HG03097 (cell line): ENCODE measurements around the gene MLPH.
A peak's percentile ranks its signal among the peaks of the same experiment; 100 is the strongest.

Source experiments
- ATAC-seq: cut with Tn5 transposase; IDR thresholded peaks from one replicate; pipeline ENCODE4 v1.9.1; 2021; ENCODE audit not compliant: unreplicated experiment, low FRiP score

Gene MLPH

GRCh38 chr2:237496428-237496827, 9.4 kb downstream of the MLPH start:
- no peak for ATAC-seq

- ATAC-seq: no peak
Observed at GRCh38 chr2:237497009-237497837, 10.2 kb downstream of the MLPH start.

GRCh38 chr2:237497838-237498186, 10.8 kb downstream of the MLPH start:
- no peak for ATAC-seq

GRCh38 chr2:237498341-237498740, 11.3 kb downstream of the MLPH start:
- ATAC-seq: no peak

GRCh38 chr2:237500681-237501424, 13.8 kb downstream of the MLPH start:
- no peak for ATAC-seq

GRCh38 chr2:237501892-237502513, 15.0 kb downstream of the MLPH start:
- no peak for ATAC-seq

- no peak for ATAC-seq
Observed at GRCh38 chr2:237503201-237503600, 16.1 kb downstream of the MLPH start.

GRCh38 chr2:237505188-237505939, 18.3 kb downstream of the MLPH start:
- ATAC-seq: no peak

- ATAC-seq: no peak
Observed at GRCh38 chr2:237507512-237507911, 20.5 kb downstream of the MLPH start.

- ATAC-seq: no peak
Observed at GRCh38 chr2:237508361-237508760, 21.3 kb downstream of the MLPH start.

GRCh38 chr2:237509151-237509550, 22.1 kb downstream of the MLPH start:
- ATAC-seq: no peak

- ATAC-seq: no peak
Observed at GRCh38 chr2:237509905-237510304, 22.9 kb downstream of the MLPH start.

GRCh38 chr2:237510502-237511217, 23.6 kb downstream of the MLPH start:
- no peak for ATAC-seq

- no peak for ATAC-seq
Observed at GRCh38 chr2:237511433-237511832, 24.4 kb downstream of the MLPH start.

GRCh38 chr2:237511885-237512405, 24.9 kb downstream of the MLPH start:
- ATAC-seq: no peak

GRCh38 chr2:237512774-237513466, 25.9 kb downstream of the MLPH start:
- ATAC-seq: peak; percentile 55

- ATAC-seq: no peak
Observed at GRCh38 chr2:237513693-237514092, 26.6 kb downstream of the MLPH start.

- ATAC-seq: no peak
Observed at GRCh38 chr2:237514474-237515130, 27.6 kb downstream of the MLPH start.

- ATAC-seq: no peak
Observed at GRCh38 chr2:237515166-237515565, 28.1 kb downstream of the MLPH start.
